HG03097 (cell line): Measurements from ENCODE around the gene GAL3ST3.
"Not testable (repeated sequence)": the region's sequence is repeated elsewhere in the genome, so short reads cannot be mapped to it uniquely, and the experiment has no call there.

Source experiments
- ATAC-seq: cut with Tn5 transposase; IDR thresholded peaks from one replicate; pipeline ENCODE4 v1.9.1; 2021; ENCODE audit not compliant: unreplicated experiment, low FRiP score

GAL3ST3 gene

DNA sequence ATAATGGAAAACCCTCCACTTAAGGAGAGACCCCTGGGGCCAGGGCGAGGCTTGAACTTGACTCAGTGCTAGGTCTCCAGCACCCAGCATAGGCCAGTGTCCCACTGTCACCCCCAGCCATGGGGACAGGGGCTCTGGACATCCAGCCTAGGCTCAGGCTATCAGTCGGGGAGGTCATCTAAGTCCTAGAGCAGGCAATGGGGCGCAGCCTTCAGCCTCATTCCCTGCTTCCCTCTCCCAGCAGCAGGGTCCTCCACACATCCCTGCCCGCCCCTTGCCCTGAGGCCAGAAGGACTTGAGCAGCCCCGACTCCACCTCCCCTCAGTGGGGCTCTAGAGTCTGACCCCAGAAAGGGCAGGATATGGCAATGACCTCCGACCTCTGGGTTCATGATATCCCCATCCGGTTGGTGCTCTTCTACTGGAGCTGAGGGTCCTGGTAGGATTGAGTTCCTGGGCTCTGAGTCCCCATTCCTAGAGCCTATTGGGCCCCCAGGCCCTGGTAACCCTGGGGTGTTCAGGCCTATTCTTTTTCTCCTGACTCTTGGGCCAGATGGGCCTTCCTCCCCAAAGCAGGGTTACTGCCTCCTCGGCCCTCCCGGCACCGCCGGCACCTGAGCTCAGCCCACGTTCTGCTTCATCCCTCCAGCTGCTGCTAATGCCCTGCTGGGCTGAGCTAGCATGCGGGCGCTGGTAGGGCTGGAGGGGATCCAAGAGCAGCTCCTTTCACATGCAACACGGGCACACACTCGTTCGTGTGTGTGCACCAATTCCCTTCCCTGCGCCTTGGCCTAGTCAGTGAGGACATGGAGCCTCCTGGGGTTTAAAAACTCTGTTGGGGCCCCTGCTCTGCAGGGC lies 32.8 kb downstream of the GAL3ST3 start:
- no peak for ATAC-seq

DNA sequence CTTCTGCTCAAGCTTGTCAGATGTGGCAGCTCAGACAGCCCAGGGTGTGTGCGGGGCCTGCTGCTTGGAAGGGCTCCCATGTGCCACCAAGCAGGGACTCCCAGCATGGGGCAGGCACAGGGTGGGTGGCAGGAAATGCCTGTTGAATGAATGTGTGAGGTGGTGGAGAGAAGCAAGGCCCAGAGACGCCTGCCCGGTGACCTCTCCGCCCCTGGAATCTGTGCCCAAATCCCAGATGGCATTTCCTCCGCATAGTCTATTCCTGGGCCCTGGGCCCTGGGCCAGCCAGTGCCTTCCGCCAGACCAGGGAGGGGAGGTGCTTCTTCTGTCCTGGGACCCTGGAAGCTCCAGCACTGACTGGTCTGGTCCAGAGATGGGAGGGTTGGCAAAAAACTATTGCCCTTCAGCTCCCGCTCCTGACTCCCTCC lies 33.5 kb downstream of the GAL3ST3 start:
- no peak for ATAC-seq

- no peak for ATAC-seq
Measured at GRCh38 chr11:66014804-66015453, 34.0 kb downstream of the GAL3ST3 start.

- ATAC-seq = no peak
Measured at GRCh38 chr11:66013762-66014100, 35.2 kb downstream of the GAL3ST3 start.

DNA sequence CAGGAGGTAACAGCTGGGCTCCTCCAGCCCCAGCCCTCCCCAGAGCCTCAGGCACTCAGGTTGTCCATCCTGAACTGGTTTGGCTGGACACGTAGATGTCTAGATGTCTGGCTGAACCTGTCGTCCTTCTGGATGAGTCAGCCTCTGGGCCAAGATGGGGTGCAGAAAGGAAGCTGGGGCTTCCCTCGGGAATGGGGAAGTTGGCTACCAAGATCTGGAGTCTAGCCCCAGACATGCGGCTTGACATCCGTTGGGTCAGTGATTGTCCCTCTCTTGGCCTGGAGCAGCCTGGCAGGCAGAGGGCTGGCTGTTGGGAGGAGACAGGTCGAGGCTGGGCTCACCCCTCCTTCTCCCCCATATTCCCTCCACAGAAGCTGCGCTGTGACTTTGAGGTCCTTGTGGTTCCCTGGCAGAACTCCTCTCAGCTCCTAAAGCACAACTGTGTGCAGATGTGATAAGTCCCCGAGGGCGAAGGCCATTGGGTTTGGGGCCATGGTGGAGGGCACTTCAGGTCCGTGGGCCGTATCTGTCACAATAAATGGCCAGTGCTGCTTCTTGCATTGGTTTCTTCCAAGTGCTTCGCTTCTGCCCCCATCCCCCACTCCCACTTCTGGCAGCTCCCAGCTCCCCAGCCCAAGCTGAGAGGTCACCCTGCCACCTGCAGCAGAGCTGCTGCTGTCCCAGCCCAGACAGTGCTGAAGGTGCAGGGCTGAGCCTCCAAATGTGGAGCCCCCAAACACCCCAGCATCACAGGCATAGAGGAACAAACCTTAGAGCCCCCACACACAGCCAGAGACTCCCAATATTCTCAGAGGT lies 35.8 kb downstream of the GAL3ST3 start:
- ATAC-seq = no peak

GRCh38 chr11:66012371-66012945 lies 36.5 kb downstream of the GAL3ST3 start:
- ATAC-seq = no peak

DNA sequence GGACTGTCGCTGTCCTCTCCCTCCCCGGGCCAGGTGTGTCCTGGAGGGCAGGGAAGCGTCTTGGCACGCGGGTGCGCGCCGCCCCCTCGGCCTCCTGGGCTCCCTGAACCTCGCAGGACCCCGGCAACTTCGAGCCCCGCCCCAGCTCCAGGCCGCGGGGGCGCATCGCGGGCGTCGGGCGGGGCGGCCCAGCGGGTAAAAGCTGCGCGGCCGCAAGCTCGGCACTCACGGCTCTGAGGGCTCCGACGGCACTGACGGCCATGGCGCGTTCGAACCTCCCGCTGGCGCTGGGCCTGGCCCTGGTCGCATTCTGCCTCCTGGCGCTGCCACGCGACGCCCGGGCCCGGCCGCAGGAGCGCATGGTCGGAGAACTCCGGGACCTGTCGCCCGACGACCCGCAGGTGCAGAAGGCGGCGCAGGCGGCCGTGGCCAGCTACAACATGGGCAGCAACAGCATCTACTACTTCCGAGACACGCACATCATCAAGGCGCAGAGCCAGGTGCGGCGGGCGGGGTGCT lies 37.1 kb downstream of the GAL3ST3 start, which contains the start of gene CST6:
Gene CST6 (plus strand): TSS at position 224 of the 519 bp plus-strand sequence. CDS start 37 bp downstream, at position 261.
- no peak for ATAC-seq

DNA sequence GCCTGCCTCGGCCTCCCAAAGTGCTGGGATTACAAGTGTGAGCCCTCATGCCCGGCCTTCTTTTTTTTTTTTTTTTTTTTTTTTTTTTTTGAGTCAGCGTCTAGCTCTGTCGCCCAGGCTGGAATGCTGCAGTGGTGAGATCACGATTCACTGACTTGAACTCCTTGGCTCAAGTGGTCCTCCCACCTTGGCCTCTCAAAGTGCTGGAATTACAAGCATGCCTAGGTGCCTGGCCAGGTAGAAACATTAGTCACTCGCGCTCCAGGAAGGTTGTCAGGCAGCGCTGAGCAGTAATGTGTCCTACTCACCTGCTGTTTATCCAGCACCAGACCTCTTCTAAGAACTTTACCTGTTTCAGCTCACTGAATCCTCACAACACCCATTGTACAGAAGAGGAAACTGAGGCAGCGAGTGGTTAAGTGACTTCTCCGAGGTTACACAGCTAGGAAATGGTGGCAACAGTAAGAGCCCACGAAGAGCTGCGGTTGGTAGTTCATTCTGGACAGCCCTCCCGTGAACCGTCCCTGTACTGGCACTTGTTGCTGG lies 37.6 kb downstream of the GAL3ST3 start:
- no peak for ATAC-seq

DNA sequence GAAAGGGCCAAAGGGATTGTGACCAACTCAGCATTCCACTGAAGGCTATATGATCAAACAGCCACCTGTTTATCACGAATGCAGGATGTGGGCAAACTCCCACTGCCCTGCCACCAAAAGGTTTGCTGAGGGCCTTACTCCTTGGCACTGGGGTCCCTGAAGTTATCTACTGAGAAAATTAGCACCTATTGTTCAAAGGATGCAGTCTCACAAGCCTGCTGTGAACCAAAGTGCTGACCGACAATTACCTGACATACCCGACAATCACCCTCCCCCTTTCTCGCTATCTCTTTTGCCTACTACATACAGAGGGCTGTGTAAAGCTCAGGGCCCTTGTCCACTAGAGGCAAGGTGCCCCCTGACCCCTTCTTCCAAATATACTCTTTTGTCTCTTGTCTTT lies 38.9 kb downstream of the GAL3ST3 start:
- not testable (repeated sequence) for ATAC-seq

DNA sequence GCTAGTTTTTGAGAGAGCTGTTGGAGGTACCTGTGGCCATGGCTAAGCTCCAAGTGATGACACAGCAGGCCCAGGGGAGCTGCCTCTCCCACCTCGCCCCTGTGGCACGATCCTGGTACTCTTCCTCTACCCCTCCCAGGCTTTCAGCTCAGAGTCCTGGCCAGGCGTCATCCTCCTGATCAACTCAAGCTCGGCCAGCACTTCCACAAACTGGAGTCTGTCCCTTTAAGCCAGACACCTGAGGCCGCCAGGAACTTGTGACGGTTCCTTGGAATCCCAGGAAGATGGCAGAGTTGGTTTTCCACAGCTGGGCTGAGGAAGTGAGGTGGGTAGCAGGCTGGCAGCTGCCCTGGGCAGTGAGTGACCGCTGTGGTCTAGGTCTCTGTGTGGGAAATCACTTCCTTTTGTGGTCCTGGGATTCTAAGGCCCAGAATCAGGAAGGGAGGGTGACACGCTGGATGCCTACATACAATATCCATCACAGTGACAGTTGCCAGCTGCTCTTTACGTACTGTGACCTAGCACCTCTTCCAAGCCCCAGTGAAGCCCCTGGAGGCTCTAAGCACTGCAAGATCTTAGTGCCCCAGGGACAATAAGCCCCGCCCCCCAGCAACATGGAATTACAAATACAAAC lies 40.4 kb downstream of the GAL3ST3 start:
- ATAC-seq = no peak

DNA sequence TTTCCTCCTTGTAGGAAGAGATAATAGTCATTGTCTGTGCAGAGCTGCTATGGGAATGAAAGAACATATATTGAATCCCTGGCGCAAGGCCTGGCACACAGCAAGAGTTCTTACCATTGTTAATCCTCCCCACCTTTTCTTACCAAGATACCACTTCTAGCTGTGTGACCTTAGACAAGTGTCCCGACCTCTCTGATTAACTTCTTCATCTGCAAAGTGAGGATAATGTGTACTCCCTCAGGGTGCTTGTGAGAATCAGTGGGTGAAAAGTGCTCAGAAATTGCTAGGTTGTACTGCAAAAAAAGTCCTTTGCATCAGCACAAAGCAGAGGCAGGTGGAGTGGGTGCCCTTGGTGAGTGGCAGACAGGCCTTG lies 40.9 kb downstream of the GAL3ST3 start:
- ATAC-seq = no peak

GRCh38 chr11:66007201-66007634 lies 41.7 kb downstream of the GAL3ST3 start:
- no peak for ATAC-seq

DNA sequence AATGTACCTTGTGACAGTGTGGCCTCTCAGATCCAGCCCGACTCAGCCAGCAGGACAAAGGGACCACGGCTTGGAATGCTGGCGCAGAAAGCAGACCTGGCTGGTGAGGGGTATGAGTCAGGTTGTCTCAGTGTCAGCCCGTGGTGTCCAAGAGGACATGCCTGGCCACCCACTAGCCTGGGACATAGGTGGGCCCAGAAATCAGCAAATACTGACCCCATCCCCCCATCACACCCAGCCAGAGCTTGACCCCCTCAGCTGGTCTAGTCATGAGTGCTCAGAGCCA lies 42.1 kb downstream of the GAL3ST3 start:
- ATAC-seq = no peak

DNA sequence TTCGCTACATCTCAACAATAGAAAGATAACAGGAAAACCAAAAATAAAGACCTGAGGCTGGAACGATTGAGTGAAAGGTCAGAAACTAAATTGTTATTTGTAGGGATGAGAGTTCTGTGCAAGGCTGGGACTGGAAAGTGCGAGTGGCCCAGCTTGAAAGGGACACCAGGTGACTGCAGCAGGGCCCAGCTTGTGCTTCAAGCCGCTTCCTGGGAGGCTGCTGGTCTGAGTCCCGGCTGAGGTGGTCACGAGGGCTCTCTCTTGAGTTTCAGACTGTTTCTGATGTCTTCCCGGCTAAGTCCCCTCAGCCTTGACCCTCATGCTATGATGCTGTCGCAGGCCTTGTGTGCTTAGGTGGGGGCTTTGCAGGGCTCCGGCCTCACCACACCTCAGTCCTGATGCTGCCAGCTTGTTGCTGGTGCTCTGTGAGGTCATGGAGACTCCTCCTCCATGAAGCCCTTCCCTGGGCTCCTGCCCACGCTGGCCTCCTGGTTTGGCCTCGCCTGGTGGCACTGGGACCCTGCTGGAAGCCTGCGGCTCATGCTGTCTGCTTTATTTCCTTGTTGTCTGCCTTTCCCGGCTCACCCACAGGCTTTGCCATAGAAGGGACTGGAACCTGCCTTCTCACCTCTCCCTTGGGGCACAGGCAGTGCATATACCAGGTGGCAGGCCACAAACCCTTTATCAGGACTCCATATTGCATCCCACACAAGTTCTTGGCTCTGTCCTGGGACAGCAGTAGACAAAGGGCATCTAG lies 42.6 kb downstream of the GAL3ST3 start:
- no peak for ATAC-seq

- ATAC-seq = no peak
Measured at GRCh38 chr11:66004186-66004585, 44.8 kb downstream of the GAL3ST3 start.

- no peak for ATAC-seq
Measured at GRCh38 chr11:66003291-66003690, 45.7 kb downstream of the GAL3ST3 start.

GRCh38 chr11:66002648-66003225 lies 46.2 kb downstream of the GAL3ST3 start:
- ATAC-seq = peak; percentile 49

DNA sequence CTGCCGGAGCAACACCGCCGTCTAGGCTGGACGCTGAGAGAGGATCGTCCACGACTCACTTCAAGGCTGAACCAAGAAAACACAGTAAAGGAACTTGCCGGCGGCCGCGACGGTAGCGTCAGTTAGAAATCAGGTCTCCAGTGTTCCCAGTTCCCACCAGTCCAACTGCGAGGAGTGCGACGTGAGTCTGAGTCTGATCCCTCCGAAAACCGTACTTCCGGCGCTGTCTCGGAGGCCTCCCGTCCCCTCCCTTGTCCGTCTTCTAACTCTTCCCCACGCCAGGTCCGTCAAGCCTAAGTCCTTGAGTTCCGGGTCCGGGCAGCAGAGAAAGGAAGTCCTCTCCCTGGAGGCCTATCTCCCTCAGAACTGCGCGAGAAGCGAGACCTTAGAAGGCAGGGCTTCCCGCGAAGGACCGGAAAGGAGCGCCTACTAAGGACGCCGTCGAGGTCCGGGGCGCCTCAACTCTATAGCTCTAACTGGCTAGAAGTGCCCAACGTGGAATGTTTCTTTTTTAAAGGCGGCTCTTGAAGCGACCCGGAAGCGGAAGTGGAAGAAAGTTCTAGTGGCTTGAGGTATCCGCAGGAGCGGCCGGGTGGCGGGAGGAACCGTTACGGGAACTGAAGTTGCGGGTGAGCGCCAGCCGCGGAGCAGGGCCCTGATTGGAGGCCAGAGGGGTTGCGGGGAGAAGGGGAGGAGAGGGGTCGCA lies 46.9 kb downstream of the GAL3ST3 start, which contains the start of the genes BANF1 and EIF1AD:
Gene BANF1 (plus strand): TSS at position 562 of the 706 bp plus-strand sequence. CDS start 748 bp downstream, outside the sequence.
Gene EIF1AD (minus strand): TSS at position 216 of the 706 bp plus-strand sequence. CDS start 1,768 bp downstream, outside the sequence.
- ATAC-seq = peak; percentile 64
